ENCODE data around the gene DHX34.

The DHX34 gene

GRCh38 chr19:47313754-47314295, 35.3 kb upstream of the DHX34 start:
- TF ChIP-seq TEAD4 (IDR thresholded peaks at IDR 0.05) (no peak), RAD21 (IDR thresholded peaks at IDR 0.05; ENCODE audit: low read depth) (no peak), FOXM1 (IDR thresholded peaks at IDR 0.05; ENCODE audit: borderline replicate concordance, low read depth) (no peak), TCF12 (IDR thresholded peaks at IDR 0.05; ENCODE audit: low read depth) (no peak), USF1 (IDR thresholded peaks at IDR 0.05) (no peak), ZBTB7A (IDR thresholded peaks at IDR 0.05; ENCODE audit: low read depth) (no peak), YY1 (IDR thresholded peaks at IDR 0.05; ENCODE audit: low read depth) (no peak), NFIC (IDR thresholded peaks at IDR 0.05) (no peak), REST (IDR thresholded peaks at IDR 0.05; ENCODE audit: low read depth) (no peak), TAF1 (IDR thresholded peaks at IDR 0.05; ENCODE audit: low read depth) (no peak), CEBPB (IDR thresholded peaks at IDR 0.05) (no peak), MAX (IDR thresholded peaks at IDR 0.05) (no peak), EP300 (IDR thresholded peaks at IDR 0.05; ENCODE audit: borderline replicate concordance) (no peak), CREB1 (IDR thresholded peaks at IDR 0.05; ENCODE audit: low read depth) (no peak), EGR1 (IDR thresholded peaks at IDR 0.05) (no peak)

GRCh38 chr19:47315125-47315821, 33.8 kb upstream of the DHX34 start:
- TF ChIP-seq EGR1 (IDR thresholded peaks at IDR 0.05) (no peak), MAX (IDR thresholded peaks at IDR 0.05) (no peak), CREB1 (IDR thresholded peaks at IDR 0.05; ENCODE audit: low read depth) (0 out of 2 replicates have a peak, but pooled peaks have one; percentile 40), TCF12 (IDR thresholded peaks at IDR 0.05; ENCODE audit: low read depth) (peak; percentile 54; the same call in 1 of the 2 replicates), YY1 (IDR thresholded peaks at IDR 0.05; ENCODE audit: low read depth) (0 out of 2 replicates have a peak, but pooled peaks have one; percentile 5), CEBPB (IDR thresholded peaks at IDR 0.05) (peak; percentile 95), USF1 (IDR thresholded peaks at IDR 0.05) (peak; percentile 53; the same call in 1 of the 2 replicates), NFIC (IDR thresholded peaks at IDR 0.05) (peak; percentile 34; the same call in 1 of the 2 replicates), TEAD4 (IDR thresholded peaks at IDR 0.05) (peak; percentile 31; the same call in 1 of the 2 replicates), RAD21 (IDR thresholded peaks at IDR 0.05; ENCODE audit: low read depth) (no peak)

GRCh38 chr19:47316513-47316912, 32.6 kb upstream of the DHX34 start:
- TF ChIP-seq REST (IDR thresholded peaks at IDR 0.05; ENCODE audit: low read depth), result no peak
- TF ChIP-seq TEAD4 (IDR thresholded peaks at IDR 0.05), result no peak

GRCh38 chr19:47319923-47320871, 28.9 kb upstream of the DHX34 start:
- no peak for TF ChIP-seq REST (IDR thresholded peaks at IDR 0.05; ENCODE audit: low read depth)
- TF ChIP-seq NFIC (IDR thresholded peaks at IDR 0.05), result no peak
- no peak for TF ChIP-seq YY1 (IDR thresholded peaks at IDR 0.05; ENCODE audit: low read depth)
- TF ChIP-seq EGR1 (IDR thresholded peaks at IDR 0.05), result no peak
- TF ChIP-seq TAF1 (IDR thresholded peaks at IDR 0.05; ENCODE audit: low read depth), result no peak
- no peak for TF ChIP-seq MAX (IDR thresholded peaks at IDR 0.05)
- TF ChIP-seq RAD21 (IDR thresholded peaks at IDR 0.05; ENCODE audit: low read depth), result no peak
- no peak for TF ChIP-seq CEBPB (IDR thresholded peaks at IDR 0.05)
- no peak for TF ChIP-seq FOXM1 (IDR thresholded peaks at IDR 0.05; ENCODE audit: borderline replicate concordance, low read depth)
- TF ChIP-seq EP300 (IDR thresholded peaks at IDR 0.05; ENCODE audit: borderline replicate concordance), result no peak
- no peak for TF ChIP-seq CREB1 (IDR thresholded peaks at IDR 0.05; ENCODE audit: low read depth)
- TF ChIP-seq TEAD4 (IDR thresholded peaks at IDR 0.05), result no peak
- no peak for TF ChIP-seq ZBTB7A (IDR thresholded peaks at IDR 0.05; ENCODE audit: low read depth)
- no peak for TF ChIP-seq TCF12 (IDR thresholded peaks at IDR 0.05; ENCODE audit: low read depth)
- no peak for TF ChIP-seq USF1 (IDR thresholded peaks at IDR 0.05)
